ENCODE measurements around the gene RAPGEF6.

DNA sequence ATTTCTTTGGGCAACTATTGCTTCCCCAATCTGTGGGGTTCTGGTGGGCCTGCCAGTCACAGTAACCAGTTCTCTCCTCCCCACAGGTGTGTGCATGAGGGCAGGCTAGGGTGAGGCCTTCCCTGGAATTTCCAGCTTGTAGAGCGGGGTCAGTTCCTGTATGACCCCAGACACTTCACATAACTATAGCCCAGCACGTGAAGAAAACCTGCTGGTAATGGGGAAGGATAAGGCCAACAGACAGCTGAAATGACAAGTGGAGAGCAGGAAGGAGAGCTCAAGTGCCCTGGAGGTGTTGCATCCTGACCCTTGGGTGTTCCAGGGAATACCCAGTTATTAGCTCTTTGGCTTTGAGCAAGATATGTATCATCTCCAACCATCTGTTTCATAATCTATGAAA, 229.0 kb downstream of the RAPGEF6 start:
- TF ChIP-seq CTCF (IDR thresholded peaks at IDR 0.05) (no peak), POLR2A (IDR thresholded peaks at IDR 0.05) (no peak), POLR2AphosphoS5 (IDR thresholded peaks at IDR 0.05) (no peak)
